WTC11 (cell line): ENCODE measurements around the gene TPD52L2. TPM values are rescaled to one million over a fixed set of nuclear protein-coding genes. Genes with fewer than 3 reads are reported as not detected.

ENCODE experiments used
- ATF2 ChIP-seq: sonication (generic); formaldehyde crosslinking; IDR thresholded peaks from 2 replicates; pipeline ENCODE4 v1.8.1; 2022; ENCODE audit warnings: low read depth, missing genetic modification reagents, borderline replicate concordance
- ATF6 ChIP-seq: sonication (generic); formaldehyde crosslinking; IDR thresholded peaks from 2 replicates; pipeline ENCODE4 v1.8.1; 2023; ENCODE audit warnings: mild to moderate bottlenecking, missing genetic modification reagents
- CREM ChIP-seq: sonication (generic); formaldehyde crosslinking; IDR thresholded peaks from 2 replicates; pipeline ENCODE4 v1.8.1; 2022; ENCODE audit warnings: mild to moderate bottlenecking, missing genetic modification reagents, moderate library complexity
- E2F4 ChIP-seq: sonication (generic); formaldehyde crosslinking; IDR thresholded peaks from 2 replicates; pipeline ENCODE4 v1.8.1; 2022; ENCODE audit warnings: low read depth, mild to moderate bottlenecking, moderate library complexity, missing genetic modification reagents, borderline replicate concordance
- E2F5 ChIP-seq: sonication (generic); formaldehyde crosslinking; IDR thresholded peaks from 2 replicates; pipeline ENCODE4 v1.8.1; 2022; ENCODE audit warnings: mild to moderate bottlenecking, moderate library complexity, missing genetic modification reagents
- ESRRA ChIP-seq: sonication (generic); formaldehyde crosslinking; IDR thresholded peaks from 2 replicates; pipeline ENCODE4 v1.8.1; 2022; ENCODE audit warnings: mild to moderate bottlenecking, missing genetic modification reagents, borderline replicate concordance
- ETV6 ChIP-seq: sonication (generic); formaldehyde crosslinking; IDR thresholded peaks from 2 replicates; pipeline ENCODE4 v1.8.1; 2022; ENCODE audit warnings: mild to moderate bottlenecking, missing genetic modification reagents
- FOXP4 ChIP-seq: sonication (generic); formaldehyde crosslinking; IDR thresholded peaks from 2 replicates; pipeline ENCODE4 v1.8.0; 2022; ENCODE audit warnings: mild to moderate bottlenecking, missing genetic modification reagents
- GRHL2 ChIP-seq: fragments of 250-450 bp; sonication (Bioruptor Pico); IDR thresholded peaks from 2 replicates; pipeline ENCODE4 v1.8.0; 2022; ENCODE audit warnings: mild to moderate bottlenecking, moderate library complexity; ENCODE audit not compliant: insufficient replicate concordance, severe bottlenecking
- IRF2 ChIP-seq: sonication (generic); formaldehyde crosslinking; IDR thresholded peaks from 2 replicates; pipeline ENCODE4 v1.8.0; 2022; ENCODE audit warnings: low read depth, missing genetic modification reagents, borderline replicate concordance
- JUN ChIP-seq: sonication (generic); formaldehyde crosslinking; IDR thresholded peaks from 2 replicates; pipeline ENCODE4 v1.8.0; 2023; ENCODE audit warnings: mild to moderate bottlenecking, missing genetic modification reagents
- MAX ChIP-seq: sonication (generic); formaldehyde crosslinking; IDR thresholded peaks from 2 replicates; pipeline ENCODE4 v1.8.0; 2022; ENCODE audit warnings: mild to moderate bottlenecking, missing genetic modification reagents
- NFATC4 ChIP-seq: fragments of 250-450 bp; sonication (Bioruptor Pico); IDR thresholded peaks from 2 replicates; pipeline ENCODE4 v1.9.0; 2021; ENCODE audit warnings: mild to moderate bottlenecking
- NFE2L1 ChIP-seq: sonication (generic); formaldehyde crosslinking; IDR thresholded peaks from 2 replicates; pipeline ENCODE4 v1.8.1; 2023; ENCODE audit warnings: missing genetic modification reagents
- NR1H2 ChIP-seq: sonication (generic); formaldehyde crosslinking; IDR thresholded peaks from 2 replicates; pipeline ENCODE4 v1.9.0; 2021; ENCODE audit warnings: mild to moderate bottlenecking, moderate library complexity, missing genetic modification reagents
- NR3C1 ChIP-seq: sonication (generic); formaldehyde crosslinking; conservative IDR thresholded peaks from 2 replicates; pipeline ENCODE4 v1.8.1; 2023; ENCODE audit warnings: low read depth, mild to moderate bottlenecking, missing genetic modification reagents
- PRDM15 ChIP-seq: sonication (generic); formaldehyde crosslinking; IDR thresholded peaks from 2 replicates; pipeline ENCODE4 v1.8.0; 2022; ENCODE audit warnings: missing genetic modification reagents
- SMAD4 ChIP-seq: sonication (generic); formaldehyde crosslinking; IDR thresholded peaks from 2 replicates; pipeline ENCODE4 v1.8.0; 2022; ENCODE audit warnings: mild to moderate bottlenecking, missing genetic modification reagents
- SOX15 ChIP-seq: fragments of 250-450 bp; sonication (Bioruptor Pico); IDR thresholded peaks from 2 replicates; pipeline ENCODE4 v1.9.0; 2021; ENCODE audit warnings: mild to moderate bottlenecking
- TEAD4 ChIP-seq: sonication (generic); formaldehyde crosslinking; IDR thresholded peaks from 2 replicates; pipeline ENCODE4 v1.8.0; 2022; ENCODE audit warnings: mild to moderate bottlenecking, missing genetic modification reagents
- TP53 ChIP-seq: sonication (generic); formaldehyde crosslinking; IDR thresholded peaks from 2 replicates; pipeline ENCODE4 v1.8.1; 2023; ENCODE audit warnings: mild to moderate bottlenecking, missing genetic modification reagents
- ZNF138 ChIP-seq: sonication (generic); formaldehyde crosslinking; conservative IDR thresholded peaks from 2 replicates; pipeline ENCODE4 v1.8.1; 2022; ENCODE audit warnings: mild to moderate bottlenecking, moderate library complexity, missing genetic modification reagents
- ZNF532 ChIP-seq: fragments of 250-450 bp; sonication (Bioruptor Pico); IDR thresholded peaks from 2 replicates; pipeline ENCODE4 v1.9.0; 2021; ENCODE audit warnings: mild to moderate bottlenecking, borderline replicate concordance
- total RNA-seq: library from RNA; stranded (reverse); gene quantifications from 3 replicates; pipeline ENCODE4 v1.2.3, GENCODE V29; 2021

TPD52L2 gene
- total RNA-seq, 1 experiment from 2014 or later = 80.8 TPM

GRCh38 chr20:63831993-63832686 lies 32.9 kb upstream of the TPD52L2 start (continued):
- TF ChIP-seq FOXP4 (CRISPR knock-in tag) = 0 out of 2 replicates have a peak, but pooled peaks have one; percentile 24
- TF ChIP-seq PRDM15 = no peak
- TF ChIP-seq NFE2L1 = no peak
- TF ChIP-seq GRHL2 (CRISPR knock-in tag) = no peak
- TF ChIP-seq IRF2 (CRISPR knock-in tag) = no peak
- no peak for TF ChIP-seq CREM (CRISPR knock-in tag)
- TF ChIP-seq MAX (CRISPR knock-in tag) = 0 out of 2 replicates have a peak, but pooled peaks have one; percentile 24
- TF ChIP-seq ZNF532 (CRISPR knock-in tag) = no peak
- no peak for TF ChIP-seq E2F5
- TF ChIP-seq ATF6 = no peak
- TF ChIP-seq SOX15 (CRISPR knock-in tag) = no peak
- no peak for TF ChIP-seq ZNF138
- TF ChIP-seq ESRRA (CRISPR knock-in tag) = 0 out of 2 replicates have a peak, but pooled peaks have one; percentile 28
- no peak for TF ChIP-seq ETV6 (CRISPR knock-in tag)
- no peak for TF ChIP-seq E2F4 (CRISPR knock-in tag)
- no peak for TF ChIP-seq SMAD4 (CRISPR knock-in tag)
- no peak for TF ChIP-seq ATF2 (CRISPR knock-in tag)
- no peak for TF ChIP-seq NR1H2 (CRISPR knock-in tag)
- no peak for TF ChIP-seq TP53 (CRISPR knock-in tag)
- no peak for TF ChIP-seq TEAD4
- TF ChIP-seq NR3C1 (CRISPR knock-in tag) = no peak
- TF ChIP-seq NFATC4 (CRISPR knock-in tag) = no peak
- no peak for TF ChIP-seq JUN (CRISPR knock-in tag)
